NCI-H1436 (cell line): ENCODE results near the gene CIBAR2.

Experiments used
- DNase-seq: peaks from one replicate; lab custom pipeline; 2025; lab: John Stamatoyannopoulos, UW

CIBAR2 gene

DNA sequence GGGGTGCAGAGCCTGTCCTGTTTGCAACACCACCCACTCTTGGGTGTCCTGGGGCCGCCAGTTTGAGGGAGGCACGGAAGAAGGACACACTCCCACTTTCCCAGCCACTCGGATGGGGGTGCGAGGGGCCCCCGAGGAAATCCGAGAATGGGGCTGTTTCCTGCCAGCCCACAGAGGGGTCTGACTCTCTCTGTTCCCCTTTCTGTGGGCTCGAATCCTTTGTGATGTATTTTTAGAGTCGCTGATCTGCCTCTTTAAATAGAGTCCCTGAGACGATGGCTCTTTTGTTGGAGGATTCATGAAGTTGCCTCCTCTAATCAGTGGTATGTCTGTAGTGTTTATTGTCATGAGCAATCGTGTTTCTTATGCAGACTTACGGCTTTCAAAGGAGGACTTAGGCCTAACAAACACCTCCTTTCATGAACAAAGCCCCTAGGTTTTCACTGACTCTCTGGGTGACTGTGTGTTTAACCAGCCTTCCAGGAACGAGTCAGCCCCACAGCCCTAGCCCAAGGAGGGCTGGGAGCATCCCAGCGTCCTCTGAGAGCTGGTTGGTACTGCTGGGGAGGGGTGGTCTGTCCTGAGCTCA is 29.1 kb downstream of the CIBAR2 start:
- DNase-seq: no peak

GRCh38 chr16:85082173-85083050 is 29.9 kb downstream of the CIBAR2 start:
- DNase-seq: no peak

GRCh38 chr16:85081765-85082164 is 30.5 kb downstream of the CIBAR2 start:
- no peak for DNase-seq

DNA sequence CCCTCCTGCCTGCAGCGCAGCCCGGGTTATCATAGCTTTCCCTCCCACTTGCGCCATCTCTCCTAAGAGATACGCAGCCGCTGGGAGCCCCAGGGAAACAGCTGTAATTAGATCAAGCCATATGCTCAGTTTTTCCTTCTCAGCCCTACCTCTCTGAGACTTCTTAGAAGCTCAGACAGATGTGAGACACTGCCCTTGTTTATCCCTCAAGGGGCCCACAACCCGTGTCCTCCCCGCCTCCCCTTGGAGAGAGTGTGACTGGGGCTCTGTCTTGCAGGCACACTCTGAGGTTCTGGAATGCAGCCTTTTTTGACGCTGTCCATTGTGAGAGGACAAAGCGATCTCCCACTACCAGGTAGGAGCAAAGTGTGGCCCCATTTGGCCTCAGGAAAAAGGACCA is 31.2 kb downstream of the CIBAR2 start:
- no peak for DNase-seq

DNA sequence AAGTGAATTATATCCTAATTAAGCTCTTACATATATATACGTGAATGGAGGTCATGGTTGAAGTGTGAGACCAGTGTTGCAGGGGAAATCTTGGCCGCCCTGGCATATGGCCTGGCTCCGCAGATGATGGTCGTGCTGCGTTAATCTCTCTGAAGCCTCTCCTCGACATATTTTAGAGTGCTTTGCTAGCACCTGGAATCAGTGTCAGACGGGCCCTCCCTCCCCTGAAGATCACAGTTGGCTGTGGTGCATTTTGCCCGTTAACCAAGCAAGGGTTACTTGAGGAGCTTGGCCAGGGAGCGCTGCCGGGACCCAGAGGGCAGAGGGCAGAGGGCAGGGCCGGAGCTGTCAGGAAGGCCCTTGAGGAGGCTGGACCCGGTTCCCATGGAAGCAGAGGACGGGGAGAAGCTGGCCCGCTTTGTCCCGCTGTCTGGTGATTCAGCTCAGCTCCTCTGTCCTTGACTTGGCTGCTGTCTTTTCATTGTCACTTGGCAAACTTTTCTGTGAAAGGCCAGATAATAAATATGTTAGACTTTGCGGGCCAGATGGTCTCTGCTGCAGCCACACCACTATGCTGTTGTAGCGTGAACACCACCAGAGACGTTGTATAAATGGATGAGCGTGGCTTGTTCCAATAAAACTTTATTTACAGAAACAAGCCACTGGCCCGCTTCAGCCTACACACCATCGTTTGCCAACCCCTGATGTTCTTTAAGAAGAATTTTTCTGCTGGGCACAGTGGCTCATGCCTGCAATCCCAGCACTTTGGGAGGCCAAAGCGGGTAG is 32.3 kb downstream of the CIBAR2 start:
- DNase-seq: no peak

DNA sequence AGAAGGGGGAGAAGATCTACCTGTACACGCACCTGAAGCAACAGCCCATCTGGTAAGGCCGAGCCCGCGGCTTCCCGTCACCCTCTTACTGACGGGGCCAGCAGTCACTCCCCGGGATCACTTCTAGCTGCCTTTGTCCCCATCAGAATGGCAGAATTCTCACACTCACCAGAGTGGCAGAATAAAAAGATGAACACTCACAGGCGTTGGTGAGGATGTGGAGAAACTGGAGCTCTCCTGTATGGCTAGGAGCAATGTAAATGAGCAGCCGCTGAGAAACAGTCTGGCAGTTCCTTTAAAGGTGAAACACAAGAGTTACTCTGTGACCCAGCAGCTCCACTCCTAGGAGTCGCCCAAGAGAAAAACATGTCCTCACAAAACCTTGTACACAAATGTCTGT is 33.3 kb downstream of the CIBAR2 start:
- DNase-seq: no peak

- no peak for DNase-seq
These were observed 34.0 kb downstream of the CIBAR2 start for GRCh38 chr16:85078226-85078625.

GRCh38 chr16:85077576-85078125 is 34.6 kb downstream of the CIBAR2 start:
- no peak for DNase-seq

- DNase-seq: no peak
These were observed 35.2 kb downstream of the CIBAR2 start for GRCh38 chr16:85077039-85077438.

- no peak for DNase-seq
These were observed 36.9 kb downstream of the CIBAR2 start for GRCh38 chr16:85075236-85075924.

- no peak for DNase-seq
These were observed 37.9 kb downstream of the CIBAR2 start for GRCh38 chr16:85074225-85074914.

DNA sequence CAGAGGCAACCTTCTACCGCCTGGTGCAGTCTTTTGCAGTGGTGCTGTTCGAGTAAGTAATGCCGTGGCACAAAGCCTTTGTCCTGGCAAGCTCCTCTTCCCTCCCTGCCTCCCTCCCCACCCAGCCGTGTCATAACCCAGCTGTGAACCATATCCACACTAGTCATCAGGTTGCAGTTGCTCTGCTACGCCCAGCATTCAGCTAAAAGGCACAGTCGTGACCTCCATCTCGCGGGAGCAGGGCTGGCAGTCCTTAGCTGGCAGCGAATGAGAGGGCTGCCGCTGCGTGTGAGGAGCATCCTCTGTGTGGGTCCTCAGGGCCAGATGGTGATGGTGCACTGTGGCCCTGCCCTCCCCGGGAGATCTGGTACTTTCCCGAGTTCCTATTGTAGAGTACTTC is 39.3 kb downstream of the CIBAR2 start:
- no peak for DNase-seq

DNA sequence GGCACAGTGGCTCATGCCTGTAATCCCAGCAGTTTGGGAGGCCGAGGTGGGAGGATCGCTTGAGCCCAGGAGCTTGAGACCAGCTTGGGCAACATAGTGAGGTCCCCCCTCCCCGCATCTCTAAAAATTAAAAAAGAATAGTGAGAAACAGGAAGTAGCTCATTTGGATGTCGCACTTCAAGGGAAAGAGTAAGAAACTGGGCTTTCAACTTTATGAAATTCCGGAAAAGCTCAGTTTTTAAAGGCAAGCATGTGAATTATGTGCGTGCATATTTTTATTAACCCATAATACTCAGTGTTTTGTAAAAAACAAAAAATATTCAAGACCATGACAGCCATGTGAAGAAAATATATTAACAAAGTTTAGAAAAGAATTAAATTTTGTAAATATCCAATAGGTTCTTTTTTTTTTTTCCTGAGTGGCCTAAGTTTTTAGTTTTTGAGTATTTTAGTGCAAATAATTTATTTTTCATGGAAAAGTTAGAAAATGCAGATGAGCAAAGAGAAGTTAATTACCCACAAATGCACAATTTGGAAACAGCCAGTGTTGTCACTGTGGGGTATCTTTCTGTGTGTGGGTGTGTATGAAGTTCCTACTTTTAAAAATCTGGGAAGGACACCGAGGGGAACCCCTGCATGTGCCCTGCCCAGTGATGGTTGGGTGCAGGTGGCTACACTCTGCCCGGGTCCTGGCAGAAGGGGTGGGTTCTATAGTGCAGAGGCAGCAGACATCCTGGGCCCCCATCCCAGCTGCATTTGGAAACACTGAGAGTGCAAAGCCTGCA is 40.0 kb downstream of the CIBAR2 start:
- DNase-seq: no peak

- DNase-seq: no peak
These were observed 43.1 kb downstream of the CIBAR2 start for GRCh38 chr16:85069171-85069570.

DNA sequence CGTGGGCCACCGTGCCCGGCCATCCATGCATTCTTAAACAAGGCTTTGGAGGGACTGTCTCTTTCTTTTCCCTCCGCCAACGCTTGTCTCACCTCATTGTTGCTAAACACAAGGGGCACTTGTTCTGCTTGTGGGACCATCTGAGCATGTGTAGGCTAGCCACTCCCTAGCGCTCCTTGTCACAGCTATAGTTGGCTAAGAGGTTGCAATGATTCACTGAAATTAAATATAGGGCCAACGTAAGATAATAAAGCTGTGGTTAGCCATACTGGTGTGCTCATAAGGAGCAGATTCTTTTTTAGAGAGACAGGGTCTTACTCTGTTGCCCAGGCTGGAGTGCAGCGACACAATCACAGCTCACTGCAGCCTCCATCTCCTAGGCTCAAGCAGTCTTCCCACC is 43.5 kb downstream of the CIBAR2 start:
- no peak for DNase-seq

DNA sequence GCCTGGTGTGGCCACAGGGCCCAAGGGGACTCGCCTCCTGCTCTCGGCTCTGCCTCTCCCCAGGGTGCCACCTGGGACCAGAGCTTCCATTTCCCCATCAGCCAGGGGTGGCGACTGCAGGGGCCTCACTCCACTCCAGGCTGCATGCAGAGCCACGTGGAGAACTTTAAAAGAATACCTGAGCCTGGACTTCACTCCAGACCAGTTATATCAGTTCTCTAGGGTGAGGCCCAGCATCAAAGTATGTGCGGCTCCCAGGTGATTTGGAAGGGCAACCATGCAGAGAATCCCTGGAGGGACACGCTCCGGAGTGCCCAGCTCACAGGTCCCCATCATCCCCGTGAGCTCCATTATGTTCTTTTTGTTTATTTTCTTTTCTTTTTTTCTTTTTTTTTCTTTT is 44.8 kb downstream of the CIBAR2 start:
- DNase-seq: no peak

DNA sequence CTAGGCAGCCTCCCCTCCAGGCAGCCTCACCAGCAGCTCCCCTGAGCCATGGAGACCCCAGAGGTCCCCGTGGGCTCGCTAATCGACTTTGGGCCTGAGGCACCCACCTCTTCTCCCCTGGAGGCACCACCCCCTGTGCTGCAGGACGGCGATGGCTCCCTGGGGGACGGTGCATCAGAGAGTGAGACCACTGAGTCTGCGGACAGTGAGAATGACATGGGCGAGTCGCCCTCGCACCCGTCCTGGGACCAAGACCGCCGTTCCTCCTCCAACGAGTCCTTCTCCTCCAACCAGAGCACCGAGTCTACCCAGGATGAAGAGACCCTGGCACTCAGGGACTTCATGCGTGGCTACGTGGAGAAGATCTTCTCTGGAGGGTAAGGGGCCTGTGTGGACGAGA is 45.2 kb downstream of the CIBAR2 start:
- no peak for DNase-seq

GRCh38 chr16:85066346-85066885 is 45.9 kb downstream of the CIBAR2 start:
- no peak for DNase-seq

DNA sequence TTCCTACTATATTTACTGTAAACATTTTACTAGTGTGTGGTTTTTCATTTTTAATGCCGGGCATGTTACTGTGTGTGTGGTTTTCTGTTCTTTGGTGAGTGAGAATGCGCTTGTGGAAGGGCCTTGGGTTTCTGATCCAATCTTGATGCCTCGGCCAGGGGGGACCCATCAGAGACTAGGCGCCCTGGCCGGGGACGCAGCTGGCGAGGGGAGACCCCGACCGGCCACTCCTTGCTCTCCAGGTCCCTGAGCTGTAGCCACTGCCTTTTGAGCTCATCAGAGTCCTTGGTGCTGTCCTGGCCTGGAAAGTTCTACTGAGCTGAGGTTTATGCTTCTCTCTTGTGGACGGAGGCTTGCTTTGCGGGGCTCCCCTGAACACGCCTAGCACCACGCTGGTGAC is 47.2 kb downstream of the CIBAR2 start:
- no peak for DNase-seq

GRCh38 chr16:85064186-85064585 is 48.1 kb downstream of the CIBAR2 start:
- DNase-seq: no peak
